HCT116 (cell line): ENCODE data around the gene C21orf91. TPM values are rescaled to one million over a fixed set of nuclear protein-coding genes. Genes with fewer than 3 reads are reported as not detected.

ENCODE experiments used
- ATAC-seq: fragments of 200-7000 bp; cut with Tn5 transposase; 2 replicates; pipeline ENCODE4 v1.9.1; 2020; ENCODE audit warnings: mild to moderate bottlenecking, moderate library complexity
- BruUV-seq: library from RNA; stranded (reverse); fragments of 400-500 nt; replicated peaks from 2 replicates; lab custom pipeline; 2021; lab: Mats Ljungman, UMichigan
- CTCF ChIA-PET: fragments of 300-600 bp; sonication (Branson Sonifier 250); formaldehyde crosslinking; loops from one replicate; lab custom pipeline; 2021; ENCODE audit warnings: antibody characterized with exemption; lab: Charles Lee
- POLR2A ChIA-PET: fragments of 300-600, 350-600 bp; sonication (Branson Sonifier 250); formaldehyde crosslinking; loops from one replicate; lab custom pipeline; 2021; ENCODE audit warnings: antibody characterized with exemption; lab: Charles Lee
- RAD21 ChIA-PET, 2 experiments: fragments of 300-600 bp; sonication (Branson Sonifier 250); formaldehyde crosslinking; loops; one replicate each; lab custom pipeline; 2023; ENCODE audit warnings: low total read pairs in 2 of 2; ENCODE audit not compliant: uncharacterized antibody in 2 of 2, unreplicated experiment in 2 of 2, low non-redundant PET in 1 of 2; lab: Charles Lee
- DNase-seq: peaks from one replicate; pipeline ENCODE4 v3.0.0-alpha.2; 2010; ENCODE audit warnings: low read depth, low spot score
- H2AFZ ChIP-seq: fragments of 200-600 bp; shearing (Covaris generic), sonication (generic); 2 replicates; pipeline ENCODE4 v1.6.1; 2017; ENCODE audit warnings: low read depth, mixed run types, mixed read lengths, antibody characterized with exemption, low read length; ENCODE audit not compliant: poor library complexity, severe bottlenecking
- H3K27ac ChIP-seq: 2 replicates; pipeline ENCODE4 v1.5.1; 2012; ENCODE audit warnings: low read depth, low read length
- H3K27me3 ChIP-seq: fragments of 200-600 bp; sonication (generic); 2 replicates; pipeline ENCODE4 v1.6.1; 2016; ENCODE audit warnings: mixed run types, low read length, mixed read lengths; ENCODE audit not compliant: insufficient read depth
- H3K36me3 ChIP-seq, 2 experiments: fragments of 200-500 bp in 1 of 2; fragments of 200-600 bp in 1 of 2; sonication (Bioruptor generic) in 1 of 2; sonication (generic) in 1 of 2; 2 replicates each; pipeline versions ENCODE4 v1.5.1 to v1.6.1; 2014 to 2016; ENCODE audit warnings: low read length in 2 of 2, inconsistent platforms in 1 of 2, mixed read lengths in 1 of 2, mixed run types in 1 of 2; ENCODE audit not compliant: insufficient read depth in 2 of 2, control insufficient read depth in 1 of 2
- H3K4me1 ChIP-seq, 2 experiments: fragments of 200-600 bp in 1 of 2; sonication (generic) in 1 of 2; 2 replicates each; pipeline versions ENCODE4 v1.5.1 to v1.6.1; 2012 to 2017; ENCODE audit warnings: low read length in 2 of 2, inconsistent platforms in 1 of 2, mild to moderate bottlenecking in 1 of 2, mixed read lengths in 1 of 2, mixed run types in 1 of 2, moderate library complexity in 1 of 2; ENCODE audit not compliant: insufficient read depth in 2 of 2, control insufficient read depth in 1 of 2
- H3K4me2 ChIP-seq: fragments of 200-600 bp; sonication (generic); 2 replicates; pipeline ENCODE4 v1.6.1; 2017; ENCODE audit warnings: mixed run types, low read length, mixed read lengths
- H3K4me3 ChIP-seq, 2 experiments: fragments of 200-600 bp in 1 of 2; sonication (generic) in 1 of 2; replicated peaks in 1 of 2; 2 replicates each; pipeline ENCODE4 v1.5.1; 2011 to 2016; ENCODE audit warnings: low read length in 2 of 2, control low read depth in 1 of 2, low read depth in 1 of 2, mild to moderate bottlenecking in 1 of 2, mixed read lengths in 1 of 2, mixed run types in 1 of 2
- H3K79me2 ChIP-seq: fragments of 200-600 bp; sonication (generic); 2 replicates; pipeline ENCODE4 v1.6.1; 2017; ENCODE audit warnings: mild to moderate bottlenecking, mixed run types, low read length, moderate library complexity, mixed read lengths; ENCODE audit not compliant: insufficient read depth
- H3K9ac ChIP-seq: fragments of 200-600 bp; sonication (generic); 2 replicates; pipeline ENCODE4 v1.6.1; 2016; ENCODE audit warnings: low read length, mixed read lengths
- H3K9me2 ChIP-seq: fragments of 200-600 bp; sonication (generic), shearing (Covaris generic); 2 replicates; pipeline ENCODE4 v1.6.1; 2017; ENCODE audit warnings: mixed run types, mild to moderate bottlenecking, moderate library complexity; ENCODE audit not compliant: insufficient read depth
- H3K9me3 ChIP-seq, 2 experiments: fragments of 200-500 bp in 1 of 2; fragments of 200-600 bp in 1 of 2; sonication (Bioruptor generic) in 1 of 2; sonication (generic) in 1 of 2; 2 replicates each; pipeline ENCODE4 v1.6.1; 2014 to 2017; ENCODE audit warnings: low read length in 2 of 2, mixed read lengths in 2 of 2, inconsistent platforms in 1 of 2, low read depth in 1 of 2, mild to moderate bottlenecking in 1 of 2, mixed run types in 1 of 2, moderate library complexity in 1 of 2; ENCODE audit not compliant: control insufficient read depth in 1 of 2, insufficient read depth in 1 of 2
- H4K20me1 ChIP-seq: fragments of 200-600 bp; sonication (generic), shearing (Covaris generic); 2 replicates; pipeline ENCODE4 v1.6.1; 2017; ENCODE audit warnings: mixed run types, mild to moderate bottlenecking, moderate library complexity; ENCODE audit not compliant: insufficient read depth
- ATF3 ChIP-seq: IDR thresholded peaks from 2 replicates; pipeline ENCODE4 v1.6.1; 2012
- CTCF ChIP-seq, 3 experiments: fragments of 200-600 bp in 1 of 3; sonication (generic) in 1 of 3; IDR thresholded peaks in 2 of 3; conservative IDR thresholded peaks in 1 of 3; 2 replicates each; pipeline ENCODE4 v1.5.1; 2012 to 2017; ENCODE audit warnings: low read depth in 2 of 3, low read length in 2 of 3, antibody characterized with exemption in 1 of 3, borderline replicate concordance in 1 of 3, control low read depth in 1 of 3, mild to moderate bottlenecking in 1 of 3, mixed read lengths in 1 of 3, mixed run types in 1 of 3, moderate library complexity in 1 of 3; ENCODE audit not compliant: insufficient read depth in 1 of 3
- EGR1 ChIP-seq: IDR thresholded peaks from 2 replicates; pipeline ENCODE4 v1.6.1; 2012; ENCODE audit warnings: low read depth
- EZH2 ChIP-seq: fragments of 200-600 bp; sonication (generic); IDR thresholded peaks from 2 replicates; pipeline ENCODE4 v1.6.1; 2017; ENCODE audit warnings: antibody characterized with exemption, mixed run types
- EZH2phosphoT487 ChIP-seq: fragments of 200-600 bp; IDR thresholded peaks from 2 replicates; pipeline ENCODE4 v1.6.1; 2018; ENCODE audit warnings: antibody characterized with exemption, borderline replicate concordance
- FOSL1 ChIP-seq: IDR thresholded peaks from 2 replicates; pipeline ENCODE4 v1.6.1; 2012; ENCODE audit warnings: low read depth
- JUND ChIP-seq: IDR thresholded peaks from 2 replicates; pipeline ENCODE4 v1.6.1; 2012
- POLR2A ChIP-seq: IDR thresholded peaks from 2 replicates; pipeline ENCODE4 v1.7.0; 2011; ENCODE audit warnings: borderline replicate concordance; ENCODE audit not compliant: insufficient read depth, insufficient read length; ENCODE audit errors: extremely low read depth
- POLR2AphosphoS5 ChIP-seq: IDR thresholded peaks from 2 replicates; pipeline ENCODE4 v1.6.1; 2011; ENCODE audit warnings: mild to moderate bottlenecking, low read depth, low read length, moderate library complexity
- REST ChIP-seq: IDR thresholded peaks from 2 replicates; pipeline ENCODE4 v1.6.1; 2012; ENCODE audit warnings: low read depth
- SIN3A ChIP-seq: IDR thresholded peaks from 2 replicates; pipeline ENCODE4 v1.6.1; 2012; ENCODE audit warnings: low read depth
- YY1 ChIP-seq: IDR thresholded peaks from 2 replicates; pipeline ENCODE4 v1.6.1; 2011; ENCODE audit warnings: low read length, low read depth, moderate library complexity, mild to moderate bottlenecking; ENCODE audit not compliant: insufficient replicate concordance; ENCODE audit errors: extremely low read depth
- ZNF274 ChIP-seq: fragments of 200-500 bp; sonication (Bioruptor generic); IDR thresholded peaks from 2 replicates; pipeline ENCODE4 v1.6.1; 2014; ENCODE audit warnings: mild to moderate bottlenecking, low read depth, low read length, inconsistent platforms
- intact Hi-C: fragments of 100-400 bp; cut with micrococcal nuclease; formaldehyde crosslinking; loops from 2 replicates; pipeline ENCODE4 v1.10.0; 2022
- total RNA-seq: library from RNA; stranded (reverse); gene quantifications from one replicate; pipeline ENCODE4 v1.2.1, GENCODE V29; 2021; ENCODE audit not compliant: unreplicated experiment

Gene C21orf91
- total RNA-seq, 1 experiment from 2014 or later: 17.7 TPM

- H3K9me2 ChIP-seq: no peaks in the 10 kb centered on the region
- DNase-seq (no peak), ATAC-seq (no peak)
- no peaks in the 10 kb centered on the region for H3K79me2 ChIP-seq
- H3K36me3 ChIP-seq: peaks cover 0 to 2% of the 10 kb centered on the region in 2 experiments; a peak in 1 of 4 replicates
- no peak overlapping the region for H3K4me2 ChIP-seq
- H3K27ac ChIP-seq: no peak overlapping the region
- no peaks in the 10 kb centered on the region for H4K20me1 ChIP-seq
- H2AFZ ChIP-seq: no peak overlapping the region
- intact Hi-C loops: no loop called here
- ChIA-PET RAD21 (no interaction called here), POLR2A (no interaction called here), CTCF (no interaction called here)
- H3K27me3 ChIP-seq: no peaks in the 10 kb centered on the region
- no peaks in the 10 kb centered on the region for H3K9me3 ChIP-seq
- no peak overlapping the region for H3K9ac ChIP-seq
- no peak overlapping the region for H3K4me3 ChIP-seq
- TF ChIP-seq EGR1: no peak
- no peak for TF ChIP-seq CTCF (IDR thresholded peaks at IDR 0.05 in 2 of 3, conservative IDR thresholded peaks at IDR 0.05 in 1 of 3; ENCODE audit: borderline replicate concordance in 1 of 3, insufficient read depth in 1 of 3, low read depth in 2 of 3, low read length in 2 of 3)
- TF ChIP-seq ZNF274: no peak
- TF ChIP-seq ATF3: no peak
- BruUV-seq: no TSS peak
- H3K4me1 ChIP-seq: no peaks in the 10 kb centered on the region
These were observed 37.1 kb downstream of the C21orf91 start for GRCh38 chr21:17782051-17782450.

GRCh38 chr21:17781524-17781923 lies 37.6 kb downstream of the C21orf91 start:
- H3K27me3 ChIP-seq: no peaks in the 10 kb centered on the region
- no peak for ATAC-seq
- no peaks in the 10 kb centered on the region for H3K79me2 ChIP-seq
- no peaks in the 10 kb centered on the region for H3K36me3 ChIP-seq
- ChIA-PET RAD21 (no interaction called here), POLR2A (no interaction called here), CTCF (no interaction called here)
- H3K9me2 ChIP-seq: no peaks in the 10 kb centered on the region
- intact Hi-C loops: no loop called here
- H4K20me1 ChIP-seq: no peaks in the 10 kb centered on the region
- no TSS peak for BruUV-seq
- no peaks in the 10 kb centered on the region for H3K9me3 ChIP-seq
- no peak overlapping the region for H3K4me2 ChIP-seq
- H3K27ac ChIP-seq: no peak overlapping the region
- H3K4me3 ChIP-seq: no peak overlapping the region
- no peak for DNase-seq
- H3K9ac ChIP-seq: no peak overlapping the region
- H2AFZ ChIP-seq: no peak overlapping the region
- no peaks in the 10 kb centered on the region for H3K4me1 ChIP-seq
- TF ChIP-seq REST (no peak), POLR2A (no peak), CTCF (IDR thresholded peaks at IDR 0.05 in 2 of 3, conservative IDR thresholded peaks at IDR 0.05 in 1 of 3; ENCODE audit: borderline replicate concordance in 1 of 3, insufficient read depth in 1 of 3, low read depth in 2 of 3, low read length in 2 of 3) (no peak), FOSL1 (no peak), POLR2AphosphoS5 (no peak), EZH2phosphoT487 (no peak), YY1 (no peak), SIN3A (no peak), JUND (no peak), EZH2 (no peak)
